Trophoblast cell (in vitro differentiated cells and primary cell): ENCODE data around the gene HOXD8.

Experiments
- DNase-seq, 2 donors: peaks; one replicate each; pipeline ENCODE4 v3.0.0-alpha.2; 2016
- H2AFZ ChIP-seq: 2 replicates; pipeline ENCODE4 v1.6.1; 2013; ENCODE audit warnings: low read length, moderate library complexity, mild to moderate bottlenecking; ENCODE audit not compliant: insufficient read depth, poor library complexity
- H2AK5ac ChIP-seq: 2 replicates; pipeline ENCODE4 v1.6.1; 2013; ENCODE audit warnings: mild to moderate bottlenecking, low read length
- H2BK120ac ChIP-seq: 2 replicates; pipeline ENCODE4 v1.6.1; 2013; ENCODE audit warnings: low read length, mild to moderate bottlenecking, moderate library complexity; ENCODE audit not compliant: insufficient read depth, poor library complexity
- H2BK12ac ChIP-seq: 2 replicates; pipeline ENCODE4 v1.6.1; 2013; ENCODE audit warnings: mild to moderate bottlenecking, low read length, moderate library complexity
- H2BK5ac ChIP-seq: 2 replicates; pipeline ENCODE4 v1.6.1; 2013; ENCODE audit warnings: low read length, low read depth, moderate library complexity, mild to moderate bottlenecking; ENCODE audit not compliant: poor library complexity
- H3K14ac ChIP-seq: 2 replicates; pipeline ENCODE4 v1.6.1; 2013; ENCODE audit warnings: mild to moderate bottlenecking, low read length
- H3K18ac ChIP-seq: 2 replicates; pipeline ENCODE4 v1.6.1; 2013; ENCODE audit warnings: mild to moderate bottlenecking, low read length
- H3K23ac ChIP-seq: 2 replicates; pipeline ENCODE4 v1.6.1; 2013; ENCODE audit warnings: low read length
- H3K27ac ChIP-seq: 2 replicates; pipeline ENCODE4 v1.5.1; 2013; ENCODE audit warnings: low read depth, mild to moderate bottlenecking, inconsistent platforms, low read length, moderate library complexity
- H3K27me3 ChIP-seq: 2 replicates; pipeline ENCODE4 v1.6.1; 2013; ENCODE audit warnings: inconsistent platforms, mild to moderate bottlenecking, low read length, moderate library complexity; ENCODE audit not compliant: insufficient read depth
- H3K36me3 ChIP-seq, 2 experiments: 1 replicate in 1 of 2; 2 replicates in 1 of 2; pipeline ENCODE4 v1.6.1; 2013; ENCODE audit warnings: low read length in 2 of 2, mild to moderate bottlenecking in 2 of 2, moderate library complexity in 1 of 2; ENCODE audit not compliant: insufficient read depth in 2 of 2, control insufficient read depth in 1 of 2
- H3K4ac ChIP-seq: 2 replicates; pipeline ENCODE4 v1.6.1; 2013; ENCODE audit warnings: low read depth, mild to moderate bottlenecking, low read length, moderate library complexity
- H3K4me1 ChIP-seq, 2 experiments: 1 replicate in 1 of 2; 2 replicates in 1 of 2; pipeline ENCODE4 v1.6.1; 2013; ENCODE audit warnings: low read length in 2 of 2, mild to moderate bottlenecking in 2 of 2, moderate library complexity in 1 of 2; ENCODE audit not compliant: insufficient read depth in 2 of 2, control insufficient read depth in 1 of 2
- H3K4me2 ChIP-seq: 2 replicates; pipeline ENCODE4 v1.6.1; 2013; ENCODE audit warnings: inconsistent platforms, mild to moderate bottlenecking, low read length, moderate library complexity
- H3K4me3 ChIP-seq: 2 replicates; pipeline ENCODE4 v1.5.1; 2013; ENCODE audit warnings: mild to moderate bottlenecking, low read depth, low read length, inconsistent platforms
- H3K79me1 ChIP-seq: one replicate; pipeline ENCODE4 v1.6.1; 2013; ENCODE audit warnings: low read length
- H3K79me2 ChIP-seq: 2 replicates; pipeline ENCODE4 v1.6.1; 2013; ENCODE audit warnings: low read length, mild to moderate bottlenecking; ENCODE audit not compliant: control insufficient read depth, insufficient read depth, poor library complexity
- H3K9ac ChIP-seq: 2 replicates; pipeline ENCODE4 v1.6.1; 2013; ENCODE audit warnings: mild to moderate bottlenecking, low read length
- H3K9me3 ChIP-seq: 2 replicates; pipeline ENCODE4 v1.6.1; 2013; ENCODE audit warnings: low read depth, mild to moderate bottlenecking, control low read depth, inconsistent platforms, low read length; ENCODE audit not compliant: insufficient read depth
- H4K12ac ChIP-seq: 2 replicates; pipeline ENCODE4 v1.6.1; 2013; ENCODE audit warnings: low read depth, mild to moderate bottlenecking, low read length, moderate library complexity
- H4K8ac ChIP-seq: 2 replicates; pipeline ENCODE4 v1.6.1; 2013; ENCODE audit warnings: low read depth, mild to moderate bottlenecking, low read length, moderate library complexity
- H4K91ac ChIP-seq: one replicate; pipeline ENCODE4 v1.6.1; 2013; ENCODE audit warnings: low read depth, mild to moderate bottlenecking, low read length, moderate library complexity
- WGBS: extraction: QIAGEN DNeasy Blood & Tissue Kit; methylation state at CpG from one replicate; pipeline ENCODE4 v1.1.7; 2013; ENCODE audit warnings: missing lambda C conversion rate; ENCODE audit not compliant: insufficient read length, insufficient coverage; ENCODE audit errors: extremely low coverage; 5-methylcytosine and 5-hydroxymethylcytosine counted together

Gene HOXD8

GRCh38 chr2:176115883-176116813 is 13.4 kb upstream of the HOXD8 start, which contains the start of gene HOXD10:
Gene HOXD10, plus strand, starts transcription at chr2:176116778. Its CDS starts 56 bp downstream, at chr2:176116834.
- Histone ChIP-seq H3K27ac (no peak within 1 kb of the TSS), H3K4ac (no peak within 1 kb of the TSS), H2AFZ (no peak within 1 kb of the TSS), H2BK12ac (no peak within 1 kb of the TSS), H3K4me3 (no peak within 1 kb of the TSS), H2BK5ac (no peak within 1 kb of the TSS), H3K27me3 (peaks cover 84% of the 10 kb centered on the region), H4K12ac (no peak within 1 kb of the TSS), H3K36me3 (no peaks in the 10 kb centered on the region), H4K8ac (no peak within 1 kb of the TSS), H3K18ac (no peak within 1 kb of the TSS), H3K23ac (no peak within 1 kb of the TSS), H3K79me2 (no peaks in the 10 kb centered on the region), H4K91ac (no peak within 1 kb of the TSS), H2BK120ac (no peak within 1 kb of the TSS), H2AK5ac (no peak within 1 kb of the TSS), H3K4me2 (peak within 1 kb of the TSS; percentile 42), H3K79me1 (no peaks in the 10 kb centered on the region), H3K9ac (no peak within 1 kb of the TSS), H3K4me1 (no peaks in the 10 kb centered on the region), H3K14ac (no peak within 1 kb of the TSS), H3K9me3 (peaks cover 24% of the 10 kb centered on the region)
- no CpG with 5 or more reads among the region's 66 CpGs for WGBS
- peak in 1 of 2 donors; percentile 30 for DNase-seq

- no CpG with 5 or more reads among the region's 40 CpGs for WGBS
- no peak overlapping the region for H4K12ac ChIP-seq
- no peak overlapping the region for H3K9ac ChIP-seq
- no peak overlapping the region for H2AFZ ChIP-seq
- no peak overlapping the region for H3K14ac ChIP-seq
- no peak overlapping the region for H2BK12ac ChIP-seq
- H3K18ac ChIP-seq, result no peak overlapping the region
- H3K4me2 ChIP-seq, result no peak overlapping the region
- no peak overlapping the region for H2BK5ac ChIP-seq
- H3K4me3 ChIP-seq, result no peak overlapping the region
- H2AK5ac ChIP-seq, result no peak overlapping the region
- H3K36me3 ChIP-seq, result no peaks in the 10 kb centered on the region
- no peaks in the 10 kb centered on the region for H3K79me2 ChIP-seq
- H3K9me3 ChIP-seq, result peaks cover 23% of the 10 kb centered on the region
- no peak overlapping the region for H3K23ac ChIP-seq
- H2BK120ac ChIP-seq, result no peak overlapping the region
- H3K4ac ChIP-seq, result no peak overlapping the region
- no peak overlapping the region for H4K8ac ChIP-seq
- H3K27ac ChIP-seq, result no peak overlapping the region
- peaks cover 0 to 2% of the 10 kb centered on the region in 2 experiments for H3K4me1 ChIP-seq
- H3K27me3 ChIP-seq, result peaks cover 89% of the 10 kb centered on the region
- DNase-seq, result no peak
- no peak overlapping the region for H4K91ac ChIP-seq
- H3K79me1 ChIP-seq, result no peaks in the 10 kb centered on the region
Observed at GRCh38 chr2:176117162-176117822, 12.2 kb upstream of the HOXD8 start.

- no peaks in the 10 kb centered on the region for H3K79me1 ChIP-seq
- DNase-seq, result no peak
Observed at GRCh38 chr2:176117823-176118371, 11.6 kb upstream of the HOXD8 start.

GRCh38 chr2:176118601-176119339 is 10.7 kb upstream of the HOXD8 start:
- Histone ChIP-seq H3K4me2 (no peak overlapping the region), H2AK5ac (no peak overlapping the region), H3K9me3 (peaks cover 22% of the 10 kb centered on the region), H3K79me2 (no peaks in the 10 kb centered on the region), H3K36me3 (no peaks in the 10 kb centered on the region), H3K9ac (no peak overlapping the region), H4K91ac (no peak overlapping the region), H3K4me3 (no peak overlapping the region), H3K4ac (no peak overlapping the region), H3K27me3 (peaks cover 90% of the 10 kb centered on the region), H3K4me1 (peaks cover 5 to 9% of the 10 kb centered on the region in 2 experiments), H3K27ac (no peak overlapping the region), H2BK5ac (no peak overlapping the region), H3K79me1 (no peaks in the 10 kb centered on the region), H4K12ac (no peak overlapping the region), H2BK12ac (no peak overlapping the region), H3K23ac (no peak overlapping the region), H2BK120ac (no peak overlapping the region), H2AFZ (no peak overlapping the region), H3K14ac (no peak overlapping the region), H4K8ac (no peak overlapping the region), H3K18ac (no peak overlapping the region)
- peak in 1 of 2 donors; percentile 43 for DNase-seq
- 100% methylated on average over 1 of the region's 24 CpGs for WGBS

More at GRCh38 chr2:176117823-176118371, 11.6 kb upstream of the HOXD8 start:
- Histone ChIP-seq H3K9me3 (peaks cover 22% of the 10 kb centered on the region), H3K9ac (no peak overlapping the region), H2AFZ (no peak overlapping the region), H4K8ac (no peak overlapping the region), H3K4me3 (no peak overlapping the region), H2AK5ac (no peak overlapping the region), H2BK12ac (no peak overlapping the region), H3K4me1 (peaks cover 4 to 8% of the 10 kb centered on the region in 2 experiments), H3K4ac (no peak overlapping the region), H3K27me3 (peaks cover 89% of the 10 kb centered on the region), H3K4me2 (no peak overlapping the region), H3K14ac (no peak overlapping the region), H3K23ac (no peak overlapping the region), H4K91ac (no peak overlapping the region), H3K79me2 (no peaks in the 10 kb centered on the region), H3K36me3 (no peaks in the 10 kb centered on the region), H3K18ac (no peak overlapping the region), H3K27ac (no peak overlapping the region), H2BK120ac (no peak overlapping the region), H2BK5ac (no peak overlapping the region), H4K12ac (no peak overlapping the region)
- WGBS, result no CpG with 5 or more reads among the region's 11 CpGs
